ENCODE measurements around the gene ZHX3.

The ZHX3 gene

DNA sequence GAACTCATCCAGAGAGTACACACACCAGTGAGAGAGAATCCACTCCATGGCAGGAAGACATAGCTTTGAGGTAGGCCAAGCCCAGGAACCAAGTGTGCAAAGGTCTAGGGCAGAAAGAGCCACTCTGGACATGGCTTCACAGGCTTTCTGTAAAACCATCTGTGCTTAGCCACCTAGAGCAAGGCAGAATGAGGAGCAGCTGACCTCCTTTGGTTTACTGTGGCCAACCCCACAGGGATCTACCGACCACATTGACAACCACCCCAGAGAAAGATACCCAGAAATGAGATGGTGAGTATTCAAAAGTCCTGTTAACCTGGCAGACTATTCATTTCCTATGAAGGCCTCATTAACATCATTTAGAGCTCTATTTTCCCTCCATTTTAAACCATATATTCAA is 10.5 kb downstream of the ZHX3 start:
- Mint-ChIP-seq H3K36me3 (no peaks in the 10 kb centered on the region), H3K9me3 (no peaks in the 10 kb centered on the region), H3K4me1 (peaks cover 12% of the 10 kb centered on the region), H3K4me3 (no peak overlapping the region), H3K27me3 (no peaks in the 10 kb centered on the region), H3K27ac (no peak overlapping the region)
- no peak for ATAC-seq (ENCODE audit: low read depth)
- DNase-seq (ENCODE audit: low spot score in 2 of 2): no peak

DNA sequence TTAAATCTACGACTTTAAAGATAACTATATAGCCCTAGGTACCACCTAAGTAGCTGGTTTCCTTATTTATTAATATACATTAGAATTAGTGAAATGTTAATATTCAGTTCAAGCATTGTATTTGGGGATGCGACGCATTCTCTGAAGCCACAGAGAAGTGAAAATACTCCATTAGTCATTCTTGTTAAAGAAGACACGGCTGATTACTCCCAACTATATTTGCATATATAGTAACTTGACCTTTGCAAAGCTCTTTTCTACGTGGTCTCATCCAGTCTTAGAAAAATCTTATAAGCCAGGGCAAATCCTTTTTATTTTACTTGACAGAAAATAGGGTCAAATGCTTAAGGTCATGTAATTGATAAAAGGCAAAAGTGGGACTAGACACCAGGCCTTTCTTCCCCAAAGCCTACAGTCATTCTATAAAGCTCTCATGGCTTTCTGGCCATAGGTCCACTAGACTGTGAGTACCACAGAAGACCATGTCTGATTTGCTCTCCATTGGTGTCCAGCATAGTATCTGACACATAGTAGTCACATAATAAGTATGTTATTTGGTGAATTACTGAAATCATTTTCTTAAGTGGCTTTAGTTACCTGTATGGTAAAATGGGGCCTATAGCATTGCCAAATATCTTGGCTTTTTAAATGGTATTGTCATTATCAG is 11.3 kb downstream of the ZHX3 start:
- no peaks in the 10 kb centered on the region for H3K9me3 Mint-ChIP-seq
- no peaks in the 10 kb centered on the region for H3K36me3 Mint-ChIP-seq
- DNase-seq (ENCODE audit: low spot score in 2 of 2) (peak in 1 of 2 donors; percentile 4), ATAC-seq (ENCODE audit: low read depth) (peak; percentile 99)
- H3K27me3 Mint-ChIP-seq: no peaks in the 10 kb centered on the region
- peaks cover 12% of the 10 kb centered on the region for H3K4me1 Mint-ChIP-seq
- H3K27ac Mint-ChIP-seq: no peak overlapping the region
- no peak overlapping the region for H3K4me3 Mint-ChIP-seq

DNA sequence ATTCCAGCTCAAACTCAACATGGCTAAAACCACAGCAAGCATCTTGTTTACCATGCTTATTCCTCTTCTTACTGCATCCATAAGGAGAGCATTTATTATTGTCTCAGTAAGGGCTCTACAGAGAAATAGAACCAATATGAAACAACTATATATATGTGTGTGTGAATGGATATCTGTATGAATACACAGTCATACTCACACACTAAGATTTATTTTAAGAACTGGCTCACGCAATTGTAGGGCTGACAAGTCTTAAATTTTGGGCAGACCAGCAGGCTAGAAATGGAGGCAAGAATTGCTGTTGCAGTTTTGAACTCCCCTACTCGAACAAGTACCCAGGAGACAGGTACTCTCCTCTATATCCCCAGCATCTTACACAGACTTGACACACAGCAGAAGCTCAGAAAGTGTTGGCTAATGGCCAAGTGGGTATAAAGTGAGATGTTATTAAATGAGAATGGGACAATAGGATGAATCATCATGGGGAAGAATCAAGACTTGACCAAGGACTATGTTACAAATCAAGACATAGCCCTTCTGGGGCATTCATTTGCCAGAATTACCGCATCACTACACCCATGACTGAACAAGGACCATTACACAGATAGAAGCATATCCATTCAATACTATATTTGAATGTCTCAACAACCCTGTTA is 13.0 kb downstream of the ZHX3 start:
- H3K27me3 Mint-ChIP-seq: no peaks in the 10 kb centered on the region
- H3K27ac Mint-ChIP-seq: no peak overlapping the region
- H3K4me1 Mint-ChIP-seq: peaks cover 13% of the 10 kb centered on the region
- no peaks in the 10 kb centered on the region for H3K36me3 Mint-ChIP-seq
- H3K4me3 Mint-ChIP-seq: no peak overlapping the region
- no peaks in the 10 kb centered on the region for H3K9me3 Mint-ChIP-seq
- DNase-seq (ENCODE audit: low spot score in 2 of 2): no peak
- ATAC-seq (ENCODE audit: low read depth): no peak

DNA sequence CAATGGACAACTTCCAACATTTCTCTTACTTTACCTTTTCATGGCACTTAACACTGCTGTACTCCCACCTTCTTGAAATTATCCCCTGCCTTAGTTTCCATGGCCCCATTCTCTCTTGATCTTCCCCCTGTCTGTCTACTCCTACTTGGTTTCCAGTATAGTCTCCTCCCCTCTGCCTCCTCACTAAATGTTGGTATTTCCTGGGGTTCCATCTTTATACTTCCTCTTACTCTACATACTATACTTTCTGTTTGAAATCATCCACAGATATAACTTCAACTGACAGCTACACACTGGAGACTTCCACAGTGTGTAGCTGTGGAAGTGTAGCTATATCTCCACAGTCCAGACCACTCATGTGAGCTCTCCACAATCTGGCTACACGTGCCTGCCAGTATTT is 13.5 kb downstream of the ZHX3 start:
- ATAC-seq (ENCODE audit: low read depth): no peak
- Mint-ChIP-seq H3K36me3 (no peaks in the 10 kb centered on the region), H3K9me3 (no peaks in the 10 kb centered on the region), H3K27me3 (no peaks in the 10 kb centered on the region), H3K27ac (no peak overlapping the region), H3K4me1 (peaks cover 13% of the 10 kb centered on the region), H3K4me3 (no peak overlapping the region)
- no peak for DNase-seq (ENCODE audit: low spot score in 2 of 2)

DNA sequence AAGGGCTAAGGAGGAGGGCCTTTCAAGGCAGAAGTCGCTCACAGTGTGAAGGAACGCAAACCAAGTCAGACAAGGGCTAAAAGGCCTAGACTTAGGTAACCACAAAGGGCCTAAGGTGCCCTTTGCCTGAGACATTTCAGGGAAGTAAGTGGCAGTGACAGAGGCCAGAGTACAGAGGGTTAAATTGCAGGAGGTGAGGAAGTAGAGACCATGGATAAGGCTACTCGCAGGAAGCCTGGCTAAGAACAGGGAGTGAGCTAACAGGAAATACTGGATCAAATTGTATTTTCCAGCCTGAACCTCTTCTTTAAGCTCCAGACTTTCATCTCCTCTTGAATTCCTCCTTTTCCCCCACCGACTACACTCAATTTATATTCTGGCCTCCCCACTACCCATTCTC is 16.6 kb downstream of the ZHX3 start:
- H3K27ac Mint-ChIP-seq: no peak overlapping the region
- no peak overlapping the region for H3K4me3 Mint-ChIP-seq
- H3K27me3 Mint-ChIP-seq: no peaks in the 10 kb centered on the region
- ATAC-seq (ENCODE audit: low read depth) (no peak), DNase-seq (ENCODE audit: low spot score in 2 of 2) (no peak)
- peaks cover 3% of the 10 kb centered on the region for H3K4me1 Mint-ChIP-seq
- H3K36me3 Mint-ChIP-seq: peaks cover 2% of the 10 kb centered on the region
- no peaks in the 10 kb centered on the region for H3K9me3 Mint-ChIP-seq

DNA sequence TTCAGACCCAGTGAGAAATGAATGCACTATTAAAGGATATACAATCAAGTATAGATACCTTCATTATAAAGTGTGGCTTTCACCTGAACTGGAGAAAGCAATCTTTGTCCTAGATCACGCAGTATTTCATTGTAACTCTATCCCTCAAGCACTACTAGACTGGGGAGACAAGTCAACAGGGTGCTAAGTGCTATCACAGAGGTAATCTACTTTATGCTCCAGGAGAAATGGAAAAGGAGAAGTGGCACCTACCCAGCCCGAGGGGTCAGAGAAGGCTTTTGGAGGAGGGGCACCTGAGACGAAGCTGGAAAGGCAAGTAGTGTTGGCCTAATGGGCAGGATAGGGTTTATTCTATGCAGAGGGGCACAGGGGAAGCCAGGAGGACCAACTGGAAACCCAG is 17.1 kb downstream of the ZHX3 start:
- H3K36me3 Mint-ChIP-seq: peaks cover 2% of the 10 kb centered on the region
- H3K27ac Mint-ChIP-seq: no peak overlapping the region
- H3K27me3 Mint-ChIP-seq: no peaks in the 10 kb centered on the region
- DNase-seq (ENCODE audit: low spot score in 2 of 2) (no peak), ATAC-seq (ENCODE audit: low read depth) (no peak)
- no peak overlapping the region for H3K4me3 Mint-ChIP-seq
- peaks cover 3% of the 10 kb centered on the region for H3K4me1 Mint-ChIP-seq
- H3K9me3 Mint-ChIP-seq: no peaks in the 10 kb centered on the region

DNA sequence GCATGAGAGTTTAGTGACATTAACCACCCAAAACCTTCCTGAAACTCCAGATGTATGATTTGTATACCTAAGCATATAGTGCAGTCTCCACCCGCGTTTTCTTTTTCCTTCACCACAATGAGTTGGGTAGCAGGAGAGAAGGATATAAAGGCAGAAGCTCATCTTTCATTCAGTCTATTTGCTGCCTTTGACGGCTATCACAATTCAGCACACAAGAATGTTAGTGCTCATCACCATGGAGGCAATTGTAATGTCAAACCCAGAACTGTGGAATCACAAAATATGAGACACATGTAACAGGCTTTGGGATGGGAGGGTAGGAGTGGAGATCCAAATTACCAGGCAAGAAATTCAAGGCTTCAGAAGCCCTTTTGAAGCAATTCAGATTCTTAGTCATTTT is 17.6 kb downstream of the ZHX3 start:
- no peaks in the 10 kb centered on the region for H3K27me3 Mint-ChIP-seq
- H3K4me1 Mint-ChIP-seq: peaks cover 3% of the 10 kb centered on the region
- H3K4me3 Mint-ChIP-seq: no peak overlapping the region
- no peaks in the 10 kb centered on the region for H3K9me3 Mint-ChIP-seq
- DNase-seq (ENCODE audit: low spot score in 2 of 2) (no peak), ATAC-seq (ENCODE audit: low read depth) (no peak)
- no peak overlapping the region for H3K27ac Mint-ChIP-seq
- peaks cover 2% of the 10 kb centered on the region for H3K36me3 Mint-ChIP-seq

DNA sequence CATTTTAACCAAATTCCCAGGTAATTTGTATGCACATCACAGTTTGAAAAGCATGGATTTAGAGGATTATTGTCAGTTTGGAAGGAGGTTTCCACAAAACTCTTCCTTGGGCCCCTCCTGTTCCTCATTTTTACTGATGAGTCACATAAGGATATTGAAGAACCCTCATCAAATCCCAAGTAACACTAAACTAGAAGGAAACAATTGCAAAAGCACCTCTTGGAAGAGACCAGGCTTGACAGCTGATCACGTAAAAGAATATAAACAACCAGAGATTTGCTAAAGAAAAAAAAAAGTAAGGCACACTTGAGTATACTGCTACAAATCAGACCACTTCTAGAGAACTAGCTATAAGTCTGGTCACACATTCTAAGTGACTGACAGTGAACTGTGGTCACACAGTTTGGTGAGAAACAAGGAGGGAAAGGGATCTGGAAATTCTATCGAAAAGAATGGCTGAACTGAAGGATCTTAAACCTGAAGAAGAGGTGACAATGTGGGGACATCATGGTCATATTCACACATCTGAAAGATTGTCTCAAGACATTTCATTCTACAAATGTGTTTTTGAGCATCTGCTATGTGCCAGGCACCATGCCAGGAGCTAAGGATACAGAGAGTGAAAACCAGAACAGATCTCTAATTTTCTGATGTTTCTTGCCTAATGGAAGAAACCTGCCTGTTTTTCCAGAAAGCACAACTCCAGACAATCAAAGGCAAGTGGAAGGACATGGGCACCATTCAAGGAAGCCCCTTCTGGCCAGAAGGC is 24.1 kb downstream of the ZHX3 start:
- no peaks in the 10 kb centered on the region for H3K9me3 Mint-ChIP-seq
- ATAC-seq (ENCODE audit: low read depth) (no peak), DNase-seq (ENCODE audit: low spot score in 2 of 2) (no peak)
- H3K4me3 Mint-ChIP-seq: no peak overlapping the region
- H3K36me3 Mint-ChIP-seq: peaks cover 2% of the 10 kb centered on the region
- no peaks in the 10 kb centered on the region for H3K27me3 Mint-ChIP-seq
- peaks cover 2% of the 10 kb centered on the region for H3K4me1 Mint-ChIP-seq
- no peak overlapping the region for H3K27ac Mint-ChIP-seq

DNA sequence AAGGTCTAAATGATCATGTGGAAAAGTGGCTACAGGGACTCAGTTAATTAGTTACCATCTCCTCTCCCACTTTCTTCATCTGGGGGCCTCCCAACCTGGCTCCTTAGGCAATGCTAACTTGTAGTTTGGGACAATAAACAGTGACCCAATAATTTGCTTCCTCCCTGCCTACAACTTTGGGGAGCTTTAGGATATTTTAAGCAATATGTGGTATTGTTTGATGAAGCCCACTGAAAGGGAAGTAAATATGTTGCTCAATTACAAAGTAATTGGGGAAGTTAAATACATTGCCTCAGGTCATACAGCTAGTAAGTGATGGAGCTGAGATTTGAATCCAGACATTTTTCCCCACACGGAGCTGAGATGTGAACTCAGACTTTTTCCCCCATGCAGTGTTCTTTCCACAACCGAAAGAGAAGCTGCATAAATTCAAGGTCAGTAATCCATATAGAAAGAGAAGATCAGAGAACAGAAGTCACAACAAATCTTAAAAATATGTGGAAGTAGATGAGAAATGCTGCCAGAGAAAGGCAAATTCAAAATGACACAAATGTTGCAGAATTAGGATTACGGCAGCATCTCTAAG is 26.6 kb downstream of the ZHX3 start:
- Mint-ChIP-seq H3K9me3 (peaks cover 8% of the 10 kb centered on the region), H3K4me1 (peaks cover 2% of the 10 kb centered on the region)

DNA sequence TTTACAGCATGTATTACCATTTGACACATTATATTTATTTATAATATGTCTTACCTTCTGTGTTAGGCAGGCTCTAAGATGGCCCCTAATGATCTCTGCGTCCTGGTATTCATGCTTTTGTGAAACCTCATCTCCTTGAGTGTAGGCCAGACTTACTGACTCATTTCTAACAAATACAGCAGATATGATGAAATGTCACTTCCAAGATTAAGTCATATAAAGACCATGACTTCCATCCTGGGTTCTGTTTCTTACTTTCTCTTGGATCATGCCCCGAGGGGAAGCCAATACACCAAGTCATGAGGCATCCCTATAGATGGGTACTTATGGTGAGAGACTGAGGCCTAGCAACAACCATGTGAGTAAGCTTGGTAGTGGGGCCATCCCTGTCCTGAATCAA is 30.2 kb downstream of the ZHX3 start:
- DNase-seq (ENCODE audit: low spot score in 2 of 2) (no peak), ATAC-seq (ENCODE audit: low read depth) (no peak)
- no peak overlapping the region for H3K27ac Mint-ChIP-seq
- H3K4me1 Mint-ChIP-seq: peaks cover 2% of the 10 kb centered on the region
- no peaks in the 10 kb centered on the region for H3K27me3 Mint-ChIP-seq
- H3K4me3 Mint-ChIP-seq: no peak overlapping the region
- H3K9me3 Mint-ChIP-seq: peaks cover 8% of the 10 kb centered on the region
- H3K36me3 Mint-ChIP-seq: peaks cover 11% of the 10 kb centered on the region

More for the DNA sequence above, 26.6 kb downstream of the ZHX3 start:
- H3K27ac Mint-ChIP-seq: no peak overlapping the region
- no peak overlapping the region for H3K4me3 Mint-ChIP-seq
- H3K36me3 Mint-ChIP-seq: peaks cover 11% of the 10 kb centered on the region
- H3K27me3 Mint-ChIP-seq: no peaks in the 10 kb centered on the region
- DNase-seq (ENCODE audit: low spot score in 2 of 2): no peak
- ATAC-seq (ENCODE audit: low read depth): no peak

DNA sequence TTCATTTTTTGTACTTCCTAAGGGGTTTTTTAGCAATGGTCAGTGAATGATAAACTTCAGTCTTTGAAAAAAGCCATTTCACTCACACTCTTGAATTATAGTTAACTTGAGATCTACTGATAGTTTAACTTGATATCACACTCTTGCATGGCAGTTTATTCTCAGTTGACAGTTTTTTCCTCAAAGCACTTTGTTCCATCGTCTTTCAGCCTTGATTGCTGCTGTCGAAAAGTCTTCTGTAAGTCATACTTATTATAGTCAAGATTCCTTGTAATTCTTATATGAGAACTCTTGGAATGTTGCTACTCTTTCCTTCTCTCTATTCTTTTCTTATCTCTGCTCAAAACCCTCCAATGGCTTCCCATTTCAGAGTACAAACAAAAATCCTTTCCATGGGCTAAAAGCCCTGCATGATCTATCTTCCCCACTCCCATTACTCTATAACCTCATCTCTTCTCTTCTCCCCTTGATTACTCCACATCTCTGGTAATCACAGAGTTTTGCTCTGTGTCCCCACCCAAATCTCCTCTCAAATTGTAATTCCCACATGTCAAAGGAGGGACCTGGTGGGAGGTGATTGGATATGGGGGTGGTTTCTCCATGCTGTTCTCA is 31.2 kb downstream of the ZHX3 start:
- Mint-ChIP-seq H3K27ac (no peak overlapping the region), H3K9me3 (peaks cover 8% of the 10 kb centered on the region), H3K4me3 (no peak overlapping the region), H3K36me3 (peaks cover 11% of the 10 kb centered on the region), H3K27me3 (no peaks in the 10 kb centered on the region), H3K4me1 (peaks cover 2% of the 10 kb centered on the region)
- DNase-seq (ENCODE audit: low spot score in 2 of 2) (no peak), ATAC-seq (ENCODE audit: low read depth) (no peak)

DNA sequence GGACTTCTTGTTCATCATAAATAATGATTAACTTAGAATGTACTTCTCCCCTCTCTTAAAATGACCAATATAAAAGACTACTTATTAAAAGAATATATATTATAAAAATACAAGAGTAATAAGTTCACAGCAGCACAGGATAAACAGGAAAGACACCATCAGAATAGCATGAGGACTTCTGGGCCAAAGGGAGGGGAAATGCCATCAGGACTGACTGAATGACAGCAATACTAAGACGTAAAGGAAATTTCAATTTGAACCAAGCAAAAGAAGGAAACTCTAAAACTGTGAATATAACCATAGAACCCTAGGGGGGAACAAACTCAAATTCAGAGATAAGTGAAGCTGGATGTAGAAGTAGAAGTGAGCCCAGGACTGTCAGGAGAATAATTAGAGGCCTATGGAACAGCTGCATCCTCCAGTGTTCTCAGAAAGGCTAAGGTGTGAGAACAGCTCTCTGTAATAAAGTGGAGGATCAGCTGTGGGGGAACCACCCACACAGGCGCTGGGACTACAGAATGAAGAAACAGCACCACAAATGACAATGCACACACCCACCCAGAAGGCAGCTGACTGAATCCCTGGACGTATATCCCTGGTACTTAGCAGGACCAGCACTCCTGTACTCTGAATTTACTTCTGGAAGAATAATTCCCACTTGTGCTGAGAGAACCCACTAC is 37.8 kb downstream of the ZHX3 start:
- ATAC-seq (ENCODE audit: low read depth) (no peak), DNase-seq (ENCODE audit: low spot score in 2 of 2) (no peak)
- Mint-ChIP-seq H3K4me3 (no peak overlapping the region), H3K27ac (no peak overlapping the region), H3K9me3 (no peaks in the 10 kb centered on the region), H3K4me1 (peaks cover 3% of the 10 kb centered on the region), H3K27me3 (no peaks in the 10 kb centered on the region), H3K36me3 (no peaks in the 10 kb centered on the region)

DNA sequence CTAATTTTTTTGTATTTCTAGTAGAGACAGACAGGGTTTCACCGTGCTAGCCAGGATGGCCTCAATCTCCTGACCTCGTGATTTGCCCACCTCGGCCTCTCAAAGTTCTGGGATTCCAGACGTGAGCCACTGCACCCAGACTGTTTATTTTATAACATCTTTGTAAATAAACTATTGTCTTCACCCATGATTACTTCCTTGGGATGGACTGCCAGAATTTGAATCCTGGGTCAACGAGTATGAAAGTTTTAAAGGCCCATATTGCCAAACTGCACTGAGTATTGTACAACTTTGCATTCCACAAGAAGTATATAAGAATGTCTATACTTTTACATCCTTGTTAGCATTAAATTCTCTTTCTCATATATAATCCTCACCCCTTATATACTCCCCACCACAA is 38.6 kb downstream of the ZHX3 start:
- H3K27me3 Mint-ChIP-seq: no peaks in the 10 kb centered on the region
- no peak overlapping the region for H3K4me3 Mint-ChIP-seq
- ATAC-seq (ENCODE audit: low read depth): no peak

More for the DNA sequence above, 38.6 kb downstream of the ZHX3 start:
- peaks cover 2% of the 10 kb centered on the region for H3K36me3 Mint-ChIP-seq
- no peak for DNase-seq (ENCODE audit: low spot score in 2 of 2)
- no peaks in the 10 kb centered on the region for H3K9me3 Mint-ChIP-seq
- H3K27ac Mint-ChIP-seq: no peak overlapping the region
- H3K4me1 Mint-ChIP-seq: peaks cover 3% of the 10 kb centered on the region

Data from memory B cell (primary cell).